Hepatocyte (in vitro differentiated cells): Measurements from ENCODE around the gene JARID2.

ENCODE experiments used
- EZH2 ChIP-seq: fragments of 200-600 bp; sonication (generic); IDR thresholded peaks from 2 replicates; pipeline ENCODE4 v1.6.1; 2016; ENCODE audit warnings: antibody characterized with exemption, mild to moderate bottlenecking, borderline replicate concordance
- EZH2phosphoT487 ChIP-seq: fragments of 200-600 bp; sonication (generic); IDR thresholded peaks from one replicate; pipeline ENCODE4 v1.6.1; 2018; ENCODE audit warnings: antibody characterized with exemption, mild to moderate bottlenecking, low read depth, moderate library complexity; ENCODE audit not compliant: unreplicated experiment, severe bottlenecking
- TF ChIP-seq, protein P1 (sequence below): fragments of 200-600 bp; sonication (generic); IDR thresholded peaks from 2 replicates; pipeline ENCODE4 v1.5.1; 2016; ENCODE audit warnings: antibody characterized with exemption, mild to moderate bottlenecking; ENCODE audit not compliant: poor library complexity

GRCh38 chr6:15386110-15386755, 140.4 kb downstream of the JARID2 start:
- TF ChIP-seq, protein P1, sequence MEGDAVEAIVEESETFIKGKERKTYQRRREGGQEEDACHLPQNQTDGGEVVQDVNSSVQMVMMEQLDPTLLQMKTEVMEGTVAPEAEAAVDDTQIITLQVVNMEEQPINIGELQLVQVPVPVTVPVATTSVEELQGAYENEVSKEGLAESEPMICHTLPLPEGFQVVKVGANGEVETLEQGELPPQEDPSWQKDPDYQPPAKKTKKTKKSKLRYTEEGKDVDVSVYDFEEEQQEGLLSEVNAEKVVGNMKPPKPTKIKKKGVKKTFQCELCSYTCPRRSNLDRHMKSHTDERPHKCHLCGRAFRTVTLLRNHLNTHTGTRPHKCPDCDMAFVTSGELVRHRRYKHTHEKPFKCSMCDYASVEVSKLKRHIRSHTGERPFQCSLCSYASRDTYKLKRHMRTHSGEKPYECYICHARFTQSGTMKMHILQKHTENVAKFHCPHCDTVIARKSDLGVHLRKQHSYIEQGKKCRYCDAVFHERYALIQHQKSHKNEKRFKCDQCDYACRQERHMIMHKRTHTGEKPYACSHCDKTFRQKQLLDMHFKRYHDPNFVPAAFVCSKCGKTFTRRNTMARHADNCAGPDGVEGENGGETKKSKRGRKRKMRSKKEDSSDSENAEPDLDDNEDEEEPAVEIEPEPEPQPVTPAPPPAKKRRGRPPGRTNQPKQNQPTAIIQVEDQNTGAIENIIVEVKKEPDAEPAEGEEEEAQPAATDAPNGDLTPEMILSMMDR, result no peak
- TF ChIP-seq EZH2phosphoT487 (no peak), EZH2 (no peak)
